Stimulated activated naive CD4-positive, alpha-beta T cell treated with Interleukin-2 at 50 U/mL for 16 hours (primary cell): ENCODE data around the gene GGA3.

ENCODE experiments used
- DNase-seq: peaks from one replicate; lab custom pipeline; 2025; lab: John Stamatoyannopoulos, UW

Gene GGA3

DNA sequence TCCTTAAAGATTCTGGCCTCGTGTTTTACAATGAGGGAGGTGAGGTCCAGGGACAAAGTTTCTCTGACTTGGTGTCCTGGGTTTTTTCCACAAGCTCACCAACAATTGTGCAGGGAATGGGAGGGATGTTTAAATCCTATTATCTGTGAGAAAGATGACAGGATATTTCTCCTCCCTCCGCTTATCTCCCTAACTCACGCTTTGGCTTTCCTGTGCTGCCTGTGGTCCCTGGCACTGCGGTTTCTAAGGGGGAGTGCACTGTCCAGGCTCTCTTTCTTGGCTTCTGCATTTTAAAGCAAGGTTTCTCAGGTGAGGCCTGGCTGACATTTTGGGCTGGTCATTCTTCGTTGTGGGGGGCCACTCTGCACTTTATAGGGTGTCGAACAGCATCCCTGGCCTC, 16.4 kb downstream of the GGA3 start:
- no peak for DNase-seq

DNA sequence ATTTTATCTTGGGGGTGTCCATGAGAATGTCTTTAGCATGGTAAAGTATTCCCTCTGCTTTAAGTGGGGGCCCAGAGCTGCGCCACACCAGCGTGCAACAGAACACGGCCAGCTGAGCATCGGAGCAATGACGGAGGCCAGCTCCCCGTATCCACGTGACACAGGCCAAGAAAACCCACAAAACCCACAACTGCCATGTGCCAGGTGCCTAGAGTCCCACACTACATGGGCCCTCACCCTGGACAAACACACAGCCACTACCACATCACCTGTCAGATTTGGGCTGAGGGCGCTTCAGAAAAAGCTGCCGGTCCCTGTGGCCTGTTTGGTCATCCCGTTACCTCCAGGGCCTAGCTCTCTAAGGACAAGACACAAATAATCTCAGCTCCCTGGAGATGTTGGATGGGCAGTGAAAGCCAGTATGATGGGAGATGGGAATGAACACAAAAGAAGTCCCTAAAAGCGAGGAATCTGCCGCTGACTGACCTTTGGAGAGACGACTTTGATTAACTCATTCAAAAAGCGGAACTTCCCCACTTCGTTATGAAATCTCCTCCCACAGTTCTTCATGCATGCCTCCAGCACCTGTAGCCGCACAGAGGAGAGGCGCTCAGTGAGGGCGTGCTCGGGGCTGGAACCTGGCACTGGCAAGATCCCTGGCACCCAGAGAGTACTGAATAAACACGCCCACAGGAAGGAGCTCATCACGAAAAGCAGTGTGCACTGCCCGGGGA, 17.1 kb downstream of the GGA3 start:
- DNase-seq, result no peak

DNA sequence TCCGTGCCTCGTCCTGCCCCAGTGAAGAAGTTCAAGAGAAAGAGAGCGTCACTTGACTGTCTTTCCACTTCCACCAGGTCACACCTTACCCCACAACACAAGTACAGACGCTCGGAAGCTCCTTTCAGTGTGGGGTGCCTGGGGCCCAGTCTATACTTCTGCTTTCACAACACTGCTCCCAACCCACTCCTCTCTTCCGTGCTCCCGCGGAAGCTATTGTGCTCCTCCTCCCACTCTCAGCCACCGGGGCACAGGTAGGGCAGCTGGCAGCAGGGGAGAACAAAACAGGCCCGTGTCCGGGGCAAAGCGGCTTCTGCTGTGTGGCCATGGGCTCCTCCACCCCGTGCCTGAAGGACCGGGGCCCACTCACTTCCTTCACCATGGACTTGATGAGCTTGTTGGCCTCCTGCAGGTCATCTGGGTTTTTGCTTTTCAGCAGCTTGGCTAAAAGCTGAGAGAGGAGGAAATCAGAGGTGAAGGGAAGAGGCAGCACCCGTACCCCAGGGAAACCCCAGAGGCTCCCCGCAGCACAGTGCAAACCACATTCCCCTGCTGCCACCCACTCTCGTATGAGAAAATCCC, 18.9 kb downstream of the GGA3 start:
- DNase-seq, result peak; percentile 59

DNA sequence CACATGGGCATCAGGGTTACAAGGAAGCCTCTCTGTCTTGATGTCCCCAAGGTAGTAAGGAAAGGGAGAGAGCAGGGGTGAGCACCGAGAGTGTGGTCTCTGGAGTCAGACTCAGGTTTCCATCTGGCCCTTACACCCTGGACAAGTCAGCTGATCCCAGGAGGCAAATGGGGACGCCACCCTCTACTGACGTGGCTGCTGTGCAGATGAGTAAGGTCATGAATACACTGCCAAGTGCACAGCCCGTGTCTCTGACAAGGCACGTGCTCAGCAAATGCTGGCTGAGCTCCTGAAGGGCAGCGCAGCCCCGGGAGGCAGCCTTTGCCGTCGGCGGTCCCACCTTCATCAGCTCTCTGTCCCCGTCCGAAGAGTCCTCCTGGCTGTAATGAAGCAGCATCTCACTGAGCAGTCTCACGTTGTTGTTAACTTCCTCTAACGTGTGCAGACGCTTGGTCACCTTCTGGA, 19.4 kb downstream of the GGA3 start:
- DNase-seq, result peak; percentile 23

DNA sequence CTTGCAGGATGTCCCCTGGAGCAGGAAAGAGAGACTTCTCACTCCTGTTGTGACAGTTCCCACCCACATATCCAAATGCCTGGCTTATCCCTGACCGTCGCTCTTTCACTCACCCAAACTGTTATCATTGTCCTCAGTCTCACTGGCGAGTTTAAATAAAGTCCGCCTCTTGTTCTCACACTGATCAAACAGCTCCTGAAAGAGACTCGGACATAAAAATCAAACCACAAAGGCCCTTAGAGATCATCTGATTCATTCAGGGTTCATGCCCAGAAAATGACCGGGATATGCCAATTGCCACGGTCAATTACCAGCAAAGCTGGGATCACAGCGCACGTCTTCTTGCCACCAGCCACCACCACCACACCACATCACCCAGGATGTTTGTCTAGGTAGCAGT, 19.9 kb downstream of the GGA3 start:
- no peak for DNase-seq

DNA sequence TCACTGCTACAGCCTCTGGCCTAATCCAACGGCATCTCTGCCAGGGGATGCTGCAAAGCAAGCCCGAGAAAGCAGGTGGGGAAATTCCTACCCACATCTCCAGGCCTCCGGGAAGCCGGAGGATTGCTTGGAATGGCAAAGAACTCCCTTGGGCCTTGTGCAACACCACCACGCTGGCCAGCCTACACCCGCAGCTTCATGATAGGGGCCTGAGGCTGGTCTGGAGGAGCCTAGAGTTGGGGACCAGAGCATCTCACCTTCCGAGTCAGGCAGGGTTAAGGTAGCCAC, 20.3 kb downstream of the GGA3 start:
- no peak for DNase-seq

DNA sequence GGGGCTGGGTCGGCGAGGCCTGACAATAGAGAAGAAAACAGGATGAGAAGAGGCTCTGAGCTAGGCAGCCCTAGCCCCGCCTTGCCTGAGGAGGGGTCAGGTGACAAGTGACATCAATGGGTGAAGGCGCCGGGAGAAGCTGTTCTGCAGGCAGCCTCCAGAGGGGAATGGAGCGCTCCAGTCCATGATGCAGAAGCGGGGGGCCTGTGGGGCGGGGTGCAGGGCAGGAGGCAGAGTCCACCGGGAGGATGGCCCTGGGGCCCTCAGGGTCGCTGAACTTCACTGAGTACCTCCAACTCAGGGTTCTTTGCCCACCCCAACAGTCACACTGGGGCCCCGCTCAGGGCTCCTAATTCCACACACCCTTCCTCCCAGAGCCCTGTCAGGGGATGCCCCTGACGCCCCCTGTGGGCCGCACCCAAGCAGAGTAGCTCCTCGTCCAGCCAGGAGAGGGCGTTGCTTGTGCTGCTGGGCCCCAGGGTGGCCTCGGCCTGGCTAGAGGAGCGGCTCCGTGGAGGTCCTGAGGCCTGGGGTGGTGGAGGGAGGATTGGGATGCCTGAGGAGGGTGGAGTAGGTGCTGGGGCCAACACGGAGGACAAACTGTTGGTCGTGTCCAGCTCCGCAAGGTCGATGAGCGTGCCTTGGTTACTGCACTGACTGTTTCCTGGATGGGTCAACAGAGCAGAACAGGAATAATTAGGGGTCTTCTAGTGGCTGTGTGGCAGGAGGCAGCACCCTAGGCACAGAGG, 20.8 kb downstream of the GGA3 start:
- DNase-seq, result peak; percentile 8

DNA sequence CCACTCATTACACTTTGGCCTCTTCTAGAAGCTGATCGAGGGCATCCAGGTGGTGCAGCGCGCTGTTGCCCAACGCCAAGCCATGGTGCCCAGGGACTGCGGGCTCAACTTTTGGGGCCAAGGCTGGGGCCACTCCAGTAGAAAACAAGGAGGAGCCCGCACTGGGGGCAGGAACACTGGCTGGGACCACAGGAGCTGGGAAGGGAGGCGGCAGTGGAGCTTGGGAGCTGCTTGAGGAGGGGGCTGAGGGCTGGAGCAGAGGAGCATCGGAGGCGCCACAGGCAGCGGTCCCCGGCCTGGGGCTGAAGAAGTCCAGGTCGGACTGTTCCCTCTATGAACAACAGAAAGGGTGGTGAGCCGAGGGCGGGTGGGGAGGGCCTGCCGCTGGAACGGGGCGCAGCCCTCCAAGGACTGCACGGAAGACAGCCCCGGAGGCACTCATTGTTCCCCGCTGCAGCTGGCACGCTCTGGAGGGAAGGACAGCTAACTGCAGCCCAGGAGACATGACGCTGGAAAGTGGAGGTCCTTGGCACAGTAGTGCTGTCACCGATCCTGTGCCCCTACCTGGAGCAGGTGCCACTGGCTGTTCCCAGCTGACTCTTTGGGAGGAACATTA, 21.5 kb downstream of the GGA3 start:
- DNase-seq, result no peak

DNA sequence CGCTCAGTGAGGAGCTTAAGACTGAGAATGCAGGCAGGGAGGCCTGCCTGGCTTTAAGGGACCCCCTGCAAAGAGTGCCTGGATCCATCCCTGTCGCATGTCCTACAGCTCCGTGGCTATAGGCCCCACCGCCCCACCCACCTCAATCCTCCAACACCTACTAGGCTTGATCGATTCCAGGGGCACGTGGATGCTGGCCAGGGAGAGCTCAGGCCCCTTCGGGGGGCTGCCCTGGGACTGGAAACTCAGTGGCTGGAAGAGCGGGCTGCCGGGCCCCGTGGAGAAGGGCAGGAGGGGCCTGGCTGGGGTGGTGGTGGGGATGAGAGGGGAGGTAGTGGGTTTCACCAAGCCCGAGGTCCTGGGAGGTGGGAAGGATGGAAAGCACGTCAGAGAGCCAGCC, 22.2 kb downstream of the GGA3 start:
- DNase-seq, result no peak

DNA sequence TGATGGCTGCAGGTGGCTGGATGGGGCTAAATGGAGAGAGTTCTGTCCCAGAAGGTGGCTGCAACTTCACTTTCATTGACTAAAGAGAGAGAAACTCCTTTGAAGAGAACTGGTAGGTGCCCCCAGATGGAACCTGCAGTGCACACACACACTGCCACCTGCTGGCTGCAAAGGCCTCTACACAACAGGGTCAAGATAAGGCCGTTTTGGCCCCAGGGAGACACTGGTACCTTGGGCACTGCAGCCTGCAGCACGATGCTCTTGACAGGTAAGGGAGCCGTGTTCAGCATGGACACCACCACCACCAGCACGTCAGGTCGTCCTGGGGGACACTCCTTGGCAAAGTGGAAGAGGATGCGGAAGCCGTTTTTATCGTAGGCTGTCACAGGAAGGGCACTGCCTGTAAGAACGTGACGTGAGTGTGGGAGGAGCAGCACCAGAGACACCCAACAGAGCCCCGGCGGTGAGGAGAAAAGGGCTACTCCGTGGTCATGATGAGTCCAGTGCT, 22.7 kb downstream of the GGA3 start:
- DNase-seq, result peak; percentile 52

DNA sequence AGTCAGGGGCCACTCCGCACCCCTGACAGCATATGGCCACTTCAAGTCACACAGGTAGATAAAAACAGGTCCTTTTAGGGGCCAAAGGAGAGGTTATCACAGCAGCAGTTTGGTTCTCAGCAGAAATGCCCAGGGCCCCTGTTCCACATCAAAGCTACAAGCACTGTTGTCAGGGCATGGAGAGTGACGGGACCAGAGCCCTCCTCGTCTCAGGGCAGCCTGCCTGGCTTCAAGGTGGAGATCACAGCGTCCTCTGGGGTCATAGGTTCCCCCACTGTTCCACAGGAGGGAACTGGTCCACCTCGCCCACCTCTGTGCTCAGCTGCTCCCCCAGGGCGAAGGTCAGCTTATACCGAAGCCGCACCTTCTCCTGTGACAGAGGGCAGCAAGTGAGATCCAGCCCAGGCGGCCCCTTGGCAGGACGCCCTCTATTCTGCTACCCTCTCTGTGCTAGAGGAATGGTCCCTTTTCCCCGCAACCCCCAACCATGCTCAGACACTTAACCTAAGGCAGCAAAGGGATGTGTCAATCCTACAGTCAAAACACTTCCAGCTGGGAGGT, 23.3 kb downstream of the GGA3 start:
- no peak for DNase-seq

DNA sequence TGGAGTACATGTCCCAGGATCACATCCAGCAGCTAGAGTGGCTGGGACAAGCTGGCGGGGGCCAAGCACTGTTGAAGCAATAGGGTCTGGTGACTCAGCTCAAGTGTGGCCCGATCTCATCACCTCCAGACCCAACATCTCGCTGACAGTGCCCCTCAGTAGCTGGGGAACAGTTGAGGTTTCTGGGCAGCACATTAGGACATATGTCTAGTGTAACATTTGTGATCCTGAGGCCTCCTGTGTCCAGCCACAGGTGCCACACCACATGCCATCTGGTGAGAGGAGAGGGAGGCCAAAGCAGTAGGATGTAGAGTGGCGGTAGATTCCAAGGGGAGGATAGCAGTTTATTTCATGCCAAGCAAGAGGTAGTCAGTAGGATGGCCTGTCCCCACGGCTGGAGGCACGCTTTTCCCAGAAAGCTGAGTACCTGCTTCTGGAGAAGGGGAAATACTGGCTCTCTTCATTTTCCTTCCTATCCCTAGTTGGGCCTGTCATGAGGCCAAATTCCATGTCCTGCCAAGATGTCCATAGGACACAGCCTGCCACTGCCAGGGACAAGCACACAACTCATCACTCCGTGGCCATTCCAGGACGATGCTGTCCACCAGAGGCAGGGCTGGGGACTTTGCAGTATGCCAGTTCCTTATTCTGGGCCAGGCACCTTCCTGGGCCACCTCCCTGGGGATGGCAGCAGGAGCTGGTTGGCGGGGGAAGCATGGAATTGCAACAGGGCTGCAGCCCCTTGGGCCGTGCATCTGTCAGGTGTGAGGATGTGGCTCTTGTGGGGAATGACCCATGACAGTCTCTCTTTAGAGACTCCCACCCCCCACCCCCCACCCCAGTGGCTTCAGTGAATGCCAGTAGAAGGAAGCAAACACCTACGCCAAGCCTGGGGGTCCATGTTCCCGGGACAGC, 24.0 kb downstream of the GGA3 start:
- no peak for DNase-seq

DNA sequence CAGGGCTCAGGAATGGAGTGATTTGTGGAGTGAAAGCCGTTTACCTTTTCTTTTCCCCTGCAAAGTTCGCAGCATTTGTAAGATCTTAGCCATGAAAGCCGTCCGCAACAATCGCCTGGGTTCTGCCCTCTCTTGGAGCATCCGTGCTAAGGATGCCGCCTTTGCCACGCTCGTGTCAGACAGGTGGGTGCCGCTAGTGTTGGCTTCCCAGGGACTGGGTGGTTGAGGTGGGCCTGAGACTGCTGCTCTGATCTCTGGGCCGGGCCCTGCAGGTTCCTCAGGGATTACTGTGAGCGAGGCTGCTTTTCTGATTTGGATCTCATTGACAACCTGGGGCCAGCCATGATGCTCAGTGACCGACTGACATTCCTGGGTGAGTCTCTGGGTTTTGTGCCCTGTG, 28.6 kb downstream of the GGA3 start:
- DNase-seq, result no peak

DNA sequence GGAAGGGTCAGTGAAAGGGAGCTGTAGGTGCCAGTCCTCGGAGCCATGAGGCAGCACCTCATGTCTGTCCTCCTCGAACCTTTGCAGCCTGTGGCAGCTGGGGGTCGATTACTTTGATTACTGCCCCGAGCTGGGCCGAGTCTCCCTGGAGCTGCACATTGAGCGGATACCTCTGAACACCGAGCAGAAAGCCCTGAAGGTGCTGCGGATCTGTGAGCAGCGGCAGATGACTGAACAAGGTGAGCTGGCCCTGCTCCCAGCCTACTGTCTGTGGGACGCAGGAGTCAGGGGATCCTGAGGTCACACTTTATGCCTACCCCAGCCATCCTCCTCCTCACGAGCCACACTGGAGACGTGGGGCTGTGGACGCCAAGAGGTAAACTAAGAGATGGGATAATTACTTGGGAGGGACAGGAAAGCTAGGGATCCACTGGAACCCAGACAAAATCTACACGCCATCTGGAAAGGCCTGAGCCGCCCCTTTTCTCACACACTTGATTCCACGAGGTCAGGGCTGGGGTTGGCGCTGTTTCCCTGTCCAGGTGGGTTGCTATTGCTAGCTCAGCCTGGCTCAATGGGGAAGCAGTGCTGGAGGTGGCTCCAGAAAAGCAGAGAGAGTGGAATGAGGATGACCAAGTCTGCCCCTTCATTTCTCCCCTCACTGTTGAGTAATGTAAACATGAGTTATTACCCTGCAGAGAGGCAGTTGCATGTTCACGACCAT, 29.5 kb downstream of the GGA3 start:
- no peak for DNase-seq

DNA sequence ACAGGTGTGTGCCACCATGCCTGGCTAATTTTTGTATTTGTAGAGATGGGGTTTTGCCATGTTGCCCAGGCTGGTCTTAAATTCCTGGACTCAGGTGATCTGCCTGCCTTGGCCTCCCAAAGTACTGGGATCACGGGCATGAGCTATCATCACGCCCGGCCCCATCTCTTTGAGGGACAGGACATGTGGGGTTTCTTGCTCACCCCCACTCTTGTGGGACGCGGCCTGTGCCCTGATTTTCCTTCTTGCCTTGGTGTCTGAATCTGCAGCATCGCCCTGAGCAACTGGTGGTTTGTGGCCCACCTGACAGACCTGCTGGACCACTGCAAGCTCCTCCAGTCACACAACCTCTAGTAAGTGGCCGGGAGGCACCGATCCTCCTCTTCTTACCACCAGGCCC, 30.3 kb downstream of the GGA3 start:
- no peak for DNase-seq

DNA sequence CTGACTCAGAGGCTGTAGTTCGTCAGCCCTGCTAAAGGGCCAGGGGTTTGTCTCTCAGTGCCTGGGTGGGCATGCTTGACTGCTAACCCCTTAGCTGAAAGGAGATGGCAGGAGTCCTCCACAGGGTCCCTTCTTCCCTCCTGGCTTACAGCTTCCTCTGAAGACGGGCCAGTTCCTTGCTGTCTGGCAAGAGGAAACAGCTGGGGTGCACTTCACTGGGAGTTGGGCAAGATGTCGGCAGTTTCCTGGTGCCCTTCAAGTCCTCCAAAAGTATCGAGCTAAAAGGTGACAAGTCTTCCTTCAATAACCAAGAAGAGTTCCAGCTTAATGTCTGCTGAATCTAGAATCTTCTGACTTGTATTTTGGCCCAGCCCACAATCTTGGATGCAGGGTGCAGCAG, 32.6 kb downstream of the GGA3 start:
- no peak for DNase-seq

DNA sequence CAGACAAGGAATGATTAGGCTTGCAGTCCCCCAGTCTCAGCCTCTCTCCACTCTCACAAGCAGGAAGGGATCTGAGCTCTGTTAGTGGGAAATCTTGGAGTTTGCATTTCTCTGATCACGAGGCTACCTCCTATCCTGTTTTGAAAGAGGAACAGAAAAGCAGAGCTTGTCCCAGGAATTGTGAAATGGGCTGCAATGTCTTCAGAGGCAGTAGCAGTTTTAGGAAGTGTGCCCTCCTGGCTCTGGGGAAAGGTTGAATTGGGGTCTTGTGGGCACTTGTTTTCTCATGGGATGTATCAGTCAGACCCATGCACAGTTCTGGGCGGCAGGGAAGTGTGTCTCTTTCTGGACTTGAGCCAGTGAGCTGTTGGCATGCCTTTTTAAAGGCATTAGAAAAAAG, 33.1 kb downstream of the GGA3 start:
- DNase-seq, result no peak

DNA sequence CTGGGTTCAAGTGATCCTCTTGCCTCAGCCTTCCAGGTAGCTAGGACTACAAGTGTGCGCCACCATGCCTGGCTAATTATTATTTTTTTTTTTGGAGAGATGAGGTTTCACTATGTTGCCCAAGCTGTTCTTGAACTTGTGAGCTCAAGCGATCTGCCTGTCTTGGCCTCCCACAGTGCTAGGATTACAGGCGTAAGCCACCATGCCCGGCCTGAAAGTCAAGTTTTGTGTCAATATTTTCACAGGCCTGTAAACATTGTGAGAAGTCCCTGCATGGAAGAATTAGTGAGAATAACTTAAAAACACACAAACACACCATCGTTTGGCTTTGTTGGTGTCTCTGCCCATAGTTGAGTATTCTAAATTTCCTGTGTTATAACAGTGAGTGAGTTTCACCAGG, 33.7 kb downstream of the GGA3 start:
- DNase-seq, result no peak

DNA sequence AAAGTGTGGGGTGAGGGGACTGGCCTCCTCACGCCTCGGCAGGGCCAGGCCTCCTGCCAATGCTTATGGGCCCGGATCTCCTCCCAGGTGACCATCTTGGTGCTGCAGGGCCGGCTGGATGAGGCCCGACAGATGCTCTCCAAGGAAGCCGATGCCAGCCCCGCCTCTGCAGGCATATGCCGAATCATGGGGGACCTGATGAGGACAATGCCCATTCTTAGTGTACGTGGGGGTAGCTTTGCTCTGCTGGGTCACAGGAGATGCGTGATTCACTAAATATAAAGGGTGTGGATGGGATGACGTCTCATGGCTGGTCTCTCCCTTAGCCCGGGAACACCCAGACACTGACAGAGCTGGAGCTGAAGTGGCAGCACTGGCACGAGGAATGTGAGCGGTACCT, 36.4 kb downstream of the GGA3 start:
- no peak for DNase-seq

DNA sequence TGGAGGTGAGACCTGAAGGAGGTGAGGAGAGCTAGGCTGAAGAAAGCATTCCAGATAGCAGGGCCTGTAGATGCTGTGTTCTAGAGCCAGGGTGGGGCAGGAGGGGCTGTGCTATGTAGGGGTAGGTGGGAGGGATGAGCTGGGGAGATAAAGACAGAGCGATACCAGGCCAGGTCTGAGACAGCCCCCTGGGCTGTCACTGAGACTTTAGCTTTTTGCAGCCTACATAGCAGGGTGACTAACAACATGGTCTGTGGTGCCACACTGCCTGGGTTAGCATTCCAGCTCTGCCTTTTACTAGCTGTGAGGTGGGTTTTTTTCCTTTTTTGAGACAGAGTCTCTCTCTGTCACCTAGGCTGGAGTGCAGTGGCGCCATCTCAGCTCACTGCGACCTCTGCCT, 41.6 kb downstream of the GGA3 start:
- no peak for DNase-seq

DNA sequence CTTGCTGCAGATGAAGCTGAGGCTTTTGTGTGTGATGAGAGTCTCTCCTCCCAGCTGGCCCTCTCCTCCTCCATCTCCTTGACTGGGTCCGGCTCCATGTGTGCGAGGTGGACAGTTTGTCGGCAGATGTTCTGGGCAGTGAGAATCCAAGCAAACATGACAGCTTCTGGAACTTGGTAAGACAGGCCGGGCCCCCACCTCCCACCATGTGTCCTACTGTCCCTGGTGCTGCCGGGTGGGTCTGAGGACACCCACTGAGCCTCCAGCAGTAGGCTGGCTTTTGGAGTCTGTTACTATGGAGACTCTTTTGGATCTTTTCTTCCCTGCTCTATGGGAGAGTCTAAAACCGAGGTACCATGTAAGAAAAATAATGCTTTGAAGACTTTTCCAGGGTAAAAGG, 43.3 kb downstream of the GGA3 start:
- no peak for DNase-seq
